Aortic smooth muscle cell (primary cell): ENCODE measurements around the gene GNB1. TPM values are rescaled to one million over a fixed set of nuclear protein-coding genes. Genes with fewer than 3 reads are reported as not detected.

Experiments used
- total RNA-seq: library from RNA; depleted of rRNA; stranded (reverse); fragments of >200 nt; gene quantifications from 2 replicates; pipeline ENCODE4 v1.2.3, GENCODE V29; 2014

Gene GNB1
- total RNA-seq = 110 and 128 TPM in 2 replicates

GRCh38 chr1:1890506-1891348, at the start of gene GNB1:
GNB1 (minus strand) TSS chr1:1891087; CDS start chr1:1825453, 65,634 bp downstream.

DNA sequence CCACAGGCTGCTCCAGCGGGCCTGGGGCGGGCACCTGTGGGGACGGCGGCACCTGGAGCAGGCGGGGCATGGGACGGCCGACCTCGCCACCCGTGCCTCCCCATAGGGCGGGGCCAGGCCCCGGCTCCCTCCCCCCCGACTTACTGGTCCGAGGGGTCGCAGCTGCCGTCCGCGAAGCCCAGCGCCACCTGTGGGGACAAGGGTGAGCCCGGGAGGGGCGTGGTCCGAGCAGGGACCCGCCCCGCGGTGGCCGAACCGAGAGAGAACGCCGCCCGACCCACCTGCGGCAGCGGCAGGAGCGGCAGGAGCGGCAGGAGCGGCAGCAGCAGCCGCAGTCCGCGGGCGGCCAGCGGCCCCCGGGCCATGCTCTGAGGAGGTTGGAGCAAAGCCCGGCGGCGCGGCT, 28.0 kb upstream of the GNB1 start, which contains the start of gene TMEM52:
TSS of gene TMEM52 (minus strand) at position 379 of the 403 bp plus-strand sequence. CDS start at position 365, 14 bp downstream.

GRCh38 chr1:1914971-1915692, 24.2 kb upstream of the GNB1 start, which contains the start of gene CALML6:
CALML6 (plus strand) TSS chr1:1915260; CDS start chr1:1915281, 21 bp downstream.

DNA sequence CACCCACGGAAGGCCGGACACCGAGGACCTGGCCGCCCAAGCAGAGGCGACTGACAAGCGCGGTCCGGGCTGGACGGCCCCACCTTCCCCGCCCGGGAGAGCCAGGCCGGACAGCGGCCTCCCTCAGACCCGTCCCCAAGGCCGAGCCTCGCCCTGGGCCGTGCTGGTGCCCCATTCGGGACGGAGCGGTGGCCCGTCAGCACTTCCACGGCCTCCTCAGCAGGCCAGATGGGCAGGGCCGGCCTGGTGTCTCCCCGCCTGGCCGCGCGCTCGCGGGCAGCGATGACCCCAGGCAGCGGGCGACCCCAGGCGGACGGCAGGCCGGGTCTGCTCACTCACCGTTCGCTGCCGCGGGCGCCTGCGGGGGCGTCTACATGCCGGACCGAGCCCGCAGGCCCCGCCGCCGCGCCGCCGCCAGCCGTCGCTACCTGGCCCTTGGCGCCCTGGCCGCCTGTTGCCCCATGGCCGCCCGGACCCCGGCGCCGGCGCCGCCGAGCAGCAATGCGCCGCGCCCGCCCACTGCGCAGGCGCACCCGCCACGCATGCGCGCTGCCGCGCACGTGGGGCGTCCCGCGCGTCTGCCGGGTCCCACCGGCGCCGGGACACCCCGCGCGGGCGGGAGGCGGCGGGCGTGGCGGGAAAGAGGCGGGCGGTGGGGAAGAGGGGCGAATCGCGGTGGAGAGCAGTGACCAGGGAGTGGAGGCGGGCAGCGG, 112.8 kb downstream of the GNB1 start, which contains the start of gene NADK:
TSS of gene NADK (minus strand) at position 521 of the 713 bp plus-strand sequence. CDS start 13,064 bp downstream, outside the sequence.

Other genes with a start within 250 kb of the GNB1 start
- gene CDK11B, start 232.1 kb downstream of the GNB1 start, total RNA-seq = 8.2 and 9.1 TPM in 2 replicates
- 18.4 and 19.3 TPM in 2 replicates for gene SLC35E2B, start 198.3 kb downstream of the GNB1 start, total RNA-seq
- 11.7 and 12.9 TPM in 2 replicates for gene CDK11A, start 166.7 kb downstream of the GNB1 start, total RNA-seq
- gene NADK, start 112.6 kb downstream of the GNB1 start, total RNA-seq = 40.0 and 49.5 TPM in 2 replicates
- gene CALML6, start 24.2 kb upstream of the GNB1 start, total RNA-seq = 0.31 and 0.40 TPM in 2 replicates
- not detected in 2 replicates for gene TMEM52, start 28.2 kb upstream of the GNB1 start, total RNA-seq
- not detected in 2 replicates for gene CFAP74, start 112.7 kb upstream of the GNB1 start, total RNA-seq
- gene GABRD, start 128.3 kb upstream of the GNB1 start, total RNA-seq = not detected in 2 replicates
- 1.1 and 2.2 TPM in 2 replicates for gene PRKCZ, start 159.3 kb upstream of the GNB1 start, total RNA-seq